Measurements from ENCODE around the gene ZCCHC8. TPM values are rescaled to one million over a fixed set of nuclear protein-coding genes. Genes with fewer than 3 reads are reported as not detected.

Gene ZCCHC8
- total and polyA plus RNA-seq, 2 donors (not counting 1 experiment from before 2014, with no cell fraction given) = 10.9 to 23.8 TPM

DNA sequence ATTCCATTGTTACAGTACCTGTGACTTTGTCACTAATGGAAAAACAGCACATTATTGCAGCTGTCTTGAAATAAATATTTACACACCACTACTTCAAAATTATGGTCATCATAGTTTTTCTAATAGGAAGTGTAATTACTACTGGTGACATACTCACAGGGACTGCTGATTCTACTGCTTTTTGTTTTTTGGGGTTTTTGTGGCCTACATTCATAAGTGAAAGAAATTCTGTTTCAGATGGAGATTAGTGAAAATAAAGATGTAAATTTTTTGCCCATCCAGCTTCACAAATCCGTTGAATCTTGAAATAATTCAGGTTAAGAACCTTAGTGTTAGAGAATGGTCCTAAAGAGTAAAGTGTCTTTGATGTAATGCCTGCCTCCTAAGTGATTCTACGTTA is 43.8 kb upstream of the ZCCHC8 start:
- Histone ChIP-seq H3K4me2 (ENCODE audit: extremely low read depth, insufficient read depth, low read length) (no peak overlapping the region), H3K27ac (ENCODE audit: insufficient read depth, low read length) (no peak overlapping the region), H3K4me3 (replicated peaks in 1 of 4; ENCODE audit: control extremely low read depth in 1 of 4, insufficient read depth in 1 of 4, low read depth in 3 of 4, low read length in 4 of 4) (no peak overlapping the region), H3K4me1 (ENCODE audit: control insufficient read depth, extremely low read depth, insufficient read depth, low read length) (no peaks in the 10 kb centered on the region), H4K20me1 (ENCODE audit: control insufficient read depth, extremely low read depth, insufficient read depth, low read length) (no peaks in the 10 kb centered on the region), H3K27me3 (ENCODE audit: control insufficient read depth, insufficient read depth, low read length) (no peaks in the 10 kb centered on the region), H3K9ac (ENCODE audit: insufficient read depth, low read length) (no peak overlapping the region), H3K36me3 (ENCODE audit: control insufficient read depth, insufficient read depth, low read length) (no peaks in the 10 kb centered on the region), H3K9me3 (ENCODE audit: control insufficient read depth, insufficient read depth, low read depth, low read length) (no peaks in the 10 kb centered on the region), H2AFZ (ENCODE audit: low read length) (no peak overlapping the region), H3K79me2 (ENCODE audit: control insufficient read depth, insufficient read depth, low read length) (no peaks in the 10 kb centered on the region)
- no peak for TF ChIP-seq EZH2 (IDR thresholded peaks at IDR 0.05; ENCODE audit: low read length, missing control alignments)
- TF ChIP-seq, protein P1, sequence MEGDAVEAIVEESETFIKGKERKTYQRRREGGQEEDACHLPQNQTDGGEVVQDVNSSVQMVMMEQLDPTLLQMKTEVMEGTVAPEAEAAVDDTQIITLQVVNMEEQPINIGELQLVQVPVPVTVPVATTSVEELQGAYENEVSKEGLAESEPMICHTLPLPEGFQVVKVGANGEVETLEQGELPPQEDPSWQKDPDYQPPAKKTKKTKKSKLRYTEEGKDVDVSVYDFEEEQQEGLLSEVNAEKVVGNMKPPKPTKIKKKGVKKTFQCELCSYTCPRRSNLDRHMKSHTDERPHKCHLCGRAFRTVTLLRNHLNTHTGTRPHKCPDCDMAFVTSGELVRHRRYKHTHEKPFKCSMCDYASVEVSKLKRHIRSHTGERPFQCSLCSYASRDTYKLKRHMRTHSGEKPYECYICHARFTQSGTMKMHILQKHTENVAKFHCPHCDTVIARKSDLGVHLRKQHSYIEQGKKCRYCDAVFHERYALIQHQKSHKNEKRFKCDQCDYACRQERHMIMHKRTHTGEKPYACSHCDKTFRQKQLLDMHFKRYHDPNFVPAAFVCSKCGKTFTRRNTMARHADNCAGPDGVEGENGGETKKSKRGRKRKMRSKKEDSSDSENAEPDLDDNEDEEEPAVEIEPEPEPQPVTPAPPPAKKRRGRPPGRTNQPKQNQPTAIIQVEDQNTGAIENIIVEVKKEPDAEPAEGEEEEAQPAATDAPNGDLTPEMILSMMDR (conservative IDR thresholded peaks at IDR 0.05 in 1 of 2, IDR thresholded peaks at IDR 0.05 in 1 of 2; ENCODE audit: low read depth in 1 of 2, low read length in 2 of 2) = no peak
- DNase-seq (ENCODE audit: low read depth in 2 of 2) = no peak

DNA sequence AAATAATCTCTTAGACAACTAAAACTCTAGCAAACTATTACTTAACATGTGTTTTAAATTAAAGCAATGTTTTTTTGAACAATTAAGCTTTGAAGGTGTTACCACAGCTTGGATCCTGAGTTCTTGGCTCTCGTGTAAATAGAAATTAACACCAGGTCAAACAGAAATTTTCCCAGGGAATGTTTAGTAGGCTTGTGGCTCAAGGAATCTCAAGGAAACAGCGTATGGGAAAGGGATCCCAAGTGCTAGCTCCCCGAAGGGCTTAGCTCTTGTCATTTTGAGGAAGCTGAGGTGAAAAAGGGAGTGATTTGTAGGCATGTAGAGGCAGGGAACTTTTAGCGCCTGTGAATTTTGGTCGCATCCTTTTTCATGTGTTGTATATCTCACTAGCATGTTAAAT is 37.8 kb upstream of the ZCCHC8 start:
- no peak for TF ChIP-seq EZH2 (IDR thresholded peaks at IDR 0.05; ENCODE audit: low read length, missing control alignments)
- TF ChIP-seq, protein P1 (conservative IDR thresholded peaks at IDR 0.05 in 1 of 2, IDR thresholded peaks at IDR 0.05 in 1 of 2; ENCODE audit: low read depth in 1 of 2, low read length in 2 of 2) = no peak
- H3K27ac ChIP-seq (ENCODE audit: insufficient read depth, low read length) = no peak overlapping the region
- no peaks in the 10 kb centered on the region for H3K27me3 ChIP-seq (ENCODE audit: control insufficient read depth, insufficient read depth, low read length)
- no peak overlapping the region for H3K4me2 ChIP-seq (ENCODE audit: extremely low read depth, insufficient read depth, low read length)
- DNase-seq (ENCODE audit: low read depth in 2 of 2) = no peak
- H2AFZ ChIP-seq (ENCODE audit: low read length) = no peak overlapping the region
- H4K20me1 ChIP-seq (ENCODE audit: control insufficient read depth, extremely low read depth, insufficient read depth, low read length) = no peaks in the 10 kb centered on the region
- H3K79me2 ChIP-seq (ENCODE audit: control insufficient read depth, insufficient read depth, low read length) = no peaks in the 10 kb centered on the region
- no peak overlapping the region for H3K4me3 ChIP-seq (replicated peaks in 1 of 4; ENCODE audit: control extremely low read depth in 1 of 4, insufficient read depth in 1 of 4, low read depth in 3 of 4, low read length in 4 of 4)
- H3K9ac ChIP-seq (ENCODE audit: insufficient read depth, low read length) = no peak overlapping the region
- no peaks in the 10 kb centered on the region for H3K4me1 ChIP-seq (ENCODE audit: control insufficient read depth, extremely low read depth, insufficient read depth, low read length)
- peaks cover 3% of the 10 kb centered on the region for H3K36me3 ChIP-seq (ENCODE audit: control insufficient read depth, insufficient read depth, low read length)
- no peaks in the 10 kb centered on the region for H3K9me3 ChIP-seq (ENCODE audit: control insufficient read depth, insufficient read depth, low read depth, low read length)

- H3K27me3 ChIP-seq (ENCODE audit: control insufficient read depth, insufficient read depth, low read length) = no peaks in the 10 kb centered on the region
- H3K79me2 ChIP-seq (ENCODE audit: control insufficient read depth, insufficient read depth, low read length) = no peaks in the 10 kb centered on the region
- no peak overlapping the region for H3K4me2 ChIP-seq (ENCODE audit: extremely low read depth, insufficient read depth, low read length)
- no peak for TF ChIP-seq EZH2 (IDR thresholded peaks at IDR 0.05; ENCODE audit: low read length, missing control alignments)
- TF ChIP-seq, protein P1 (conservative IDR thresholded peaks at IDR 0.05 in 1 of 2, IDR thresholded peaks at IDR 0.05 in 1 of 2; ENCODE audit: low read depth in 1 of 2, low read length in 2 of 2) = no peak
- H4K20me1 ChIP-seq (ENCODE audit: control insufficient read depth, extremely low read depth, insufficient read depth, low read length) = no peaks in the 10 kb centered on the region
- no peak overlapping the region for H3K4me3 ChIP-seq (replicated peaks in 1 of 4; ENCODE audit: control extremely low read depth in 1 of 4, insufficient read depth in 1 of 4, low read depth in 3 of 4, low read length in 4 of 4)
- H3K27ac ChIP-seq (ENCODE audit: insufficient read depth, low read length) = no peak overlapping the region
- H3K9ac ChIP-seq (ENCODE audit: insufficient read depth, low read length) = no peak overlapping the region
- no peaks in the 10 kb centered on the region for H3K9me3 ChIP-seq (ENCODE audit: control insufficient read depth, insufficient read depth, low read depth, low read length)
- DNase-seq (ENCODE audit: low read depth in 2 of 2) = peak in 1 of 2 donors; percentile 44
- H3K4me1 ChIP-seq (ENCODE audit: control insufficient read depth, extremely low read depth, insufficient read depth, low read length) = no peaks in the 10 kb centered on the region
- no peak overlapping the region for H2AFZ ChIP-seq (ENCODE audit: low read length)
- H3K36me3 ChIP-seq (ENCODE audit: control insufficient read depth, insufficient read depth, low read length) = peaks cover 3% of the 10 kb centered on the region
These were observed 36.3 kb upstream of the ZCCHC8 start for GRCh38 chr12:122537021-122537420.

Data from fibroblast of lung (primary cell).